Kidney (tissue), 14 donors: ENCODE measurements around the gene PIGV. TPM values are rescaled to one million over a fixed set of nuclear protein-coding genes. Genes with fewer than 3 reads are reported as not detected.

Experiments used
- DNase-seq, 5 donors: peaks; one replicate each; pipeline ENCODE4 v3.0.0-alpha.2; 2013 to 2020
- FAIRE-seq: peaks from 2 replicates; lab custom pipeline; 2012; peaks lifted over from hg19 to GRCh38; lab: Jason Lieb, UNC
- H3K27ac ChIP-seq, 2 donors: one replicate each; pipeline ENCODE4 v1.7.0; 2013; ENCODE audit warnings: low read depth in 2 of 2, low read length in 2 of 2, inconsistent platforms in 1 of 2
- H3K27me3 ChIP-seq: one replicate; pipeline ENCODE4 v1.7.1; 2013; ENCODE audit warnings: low read length, inconsistent platforms; ENCODE audit not compliant: control insufficient read depth, insufficient read depth
- H3K36me3 ChIP-seq, 3 donors: one replicate each; pipeline versions ENCODE4 v1.7.0 to v1.7.1; 2013; ENCODE audit warnings: low read length in 3 of 3, control low read depth in 1 of 3, inconsistent platforms in 1 of 3; ENCODE audit not compliant: insufficient read depth in 3 of 3, control insufficient read depth in 2 of 3
- H3K4me1 ChIP-seq, 3 donors: one replicate each; pipeline versions ENCODE4 v1.7.0 to v1.7.1; 2013; ENCODE audit warnings: low read length in 3 of 3, inconsistent platforms in 1 of 3, low read depth in 1 of 3; ENCODE audit not compliant: control insufficient read depth in 2 of 3, insufficient read depth in 2 of 3
- H3K4me3 ChIP-seq, 3 donors: one replicate each; pipeline versions ENCODE4 v1.7.0 to v1.8.1; 2013; ENCODE audit warnings: low read length in 3 of 3, control low read depth in 1 of 3, inconsistent platforms in 1 of 3
- H3K9ac ChIP-seq, 3 donors: one replicate each; pipeline versions ENCODE4 v1.7.0 to v1.7.1; 2013; ENCODE audit warnings: low read length in 3 of 3, control low read depth in 1 of 3, inconsistent platforms in 1 of 3
- H3K9me3 ChIP-seq, 3 donors: one replicate each; pipeline versions ENCODE4 v1.7.0 to v1.7.1; 2013; ENCODE audit warnings: low read length in 3 of 3, control low read depth in 1 of 3, inconsistent platforms in 1 of 3; ENCODE audit not compliant: control insufficient read depth in 2 of 3, insufficient read depth in 1 of 3
- CTCF ChIP-seq: IDR thresholded peaks from 3 replicates; pipeline ENCODE4 v1.5.1; 2012; ENCODE audit warnings: mild to moderate bottlenecking, moderate library complexity, borderline replicate concordance; ENCODE audit not compliant: insufficient read depth; ENCODE audit errors: extremely low read depth
- intact Hi-C: fragments of 100-400 bp; cut with DNase I; formaldehyde crosslinking; loops from one replicate; pipeline ENCODE4 v1.11.1; 2022
- polyA plus RNA-seq: library from polyadenylated mRNA; stranded (reverse); fragments of 350-450 nt; fragmentation: Illumina TruSeq; extraction: RNeasy Lipid Tissue Mini Kit (QIAGEN cat#74804); gene quantifications from one replicate; pipeline ENCODE4 v1.2.3, GENCODE V29; 2014; ENCODE audit warnings: low read depth, low replicate concordance; ENCODE audit not compliant: insufficient read depth
- total RNA-seq: library from RNA; stranded (reverse); fragmentation: NEBNext Ultra II Directional; extraction: Animal tissue kit (Norgen Biotek cat#: 25700); gene quantifications from one replicate; pipeline ENCODE4 v1.2.1, GENCODE V29; 2021
- donor health status: control.
- donor health status: control.
- donor health status: control.
- donor health status: control.
- donor health status: control.
- donor health status: DM: yes; HTN: yes; CAD: no.
- donor health status: Normal renal cell carcinoma (clear cell type).

PIGV gene
- total and polyA plus RNA-seq, 2 donors from 2014 or later, result 13.8 to 15.5 TPM

DNA sequence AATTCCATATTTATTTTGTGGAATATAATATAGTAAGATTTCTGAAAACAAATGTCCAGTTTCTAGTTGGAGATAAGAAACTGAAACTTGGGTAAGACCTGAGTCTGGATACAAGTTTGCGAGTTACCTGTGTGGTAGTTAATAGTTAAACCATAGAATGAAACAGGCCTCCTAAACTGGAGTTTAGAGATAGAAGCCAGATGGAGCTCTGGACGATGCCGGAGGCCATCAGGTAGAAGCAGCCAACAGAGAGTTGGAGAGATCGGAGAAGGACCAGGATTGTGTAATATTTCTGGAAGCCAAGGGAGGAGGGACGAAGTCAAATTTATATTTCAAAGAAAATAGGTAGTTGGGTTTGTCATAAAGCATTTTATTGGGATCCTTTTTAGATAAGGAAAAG, 46.8 kb upstream of the PIGV start:
- no peaks in the 10 kb centered on the region for H3K27me3 ChIP-seq

GRCh38 chr1:26743426-26744059, 44.2 kb upstream of the PIGV start:
- no peak for FAIRE-seq

More for the DNA sequence above, 46.8 kb upstream of the PIGV start:
- H3K9me3 ChIP-seq, result no peaks in the 10 kb centered on the region
- no peak overlapping the region for H3K4me3 ChIP-seq
- DNase-seq (no peak), FAIRE-seq (no peak)
- peaks cover 10 to 30% (median 12%) of the 10 kb centered on the region in 3 donors for H3K36me3 ChIP-seq
- H3K4me1 ChIP-seq, result peaks cover 0 to 6% (median 6%) of the 10 kb centered on the region in 3 donors
- H3K27ac ChIP-seq, result no peak overlapping the region
- no peak for TF ChIP-seq CTCF
- intact Hi-C loops, result no loop called here
- H3K9ac ChIP-seq, result no peak overlapping the region

DNA sequence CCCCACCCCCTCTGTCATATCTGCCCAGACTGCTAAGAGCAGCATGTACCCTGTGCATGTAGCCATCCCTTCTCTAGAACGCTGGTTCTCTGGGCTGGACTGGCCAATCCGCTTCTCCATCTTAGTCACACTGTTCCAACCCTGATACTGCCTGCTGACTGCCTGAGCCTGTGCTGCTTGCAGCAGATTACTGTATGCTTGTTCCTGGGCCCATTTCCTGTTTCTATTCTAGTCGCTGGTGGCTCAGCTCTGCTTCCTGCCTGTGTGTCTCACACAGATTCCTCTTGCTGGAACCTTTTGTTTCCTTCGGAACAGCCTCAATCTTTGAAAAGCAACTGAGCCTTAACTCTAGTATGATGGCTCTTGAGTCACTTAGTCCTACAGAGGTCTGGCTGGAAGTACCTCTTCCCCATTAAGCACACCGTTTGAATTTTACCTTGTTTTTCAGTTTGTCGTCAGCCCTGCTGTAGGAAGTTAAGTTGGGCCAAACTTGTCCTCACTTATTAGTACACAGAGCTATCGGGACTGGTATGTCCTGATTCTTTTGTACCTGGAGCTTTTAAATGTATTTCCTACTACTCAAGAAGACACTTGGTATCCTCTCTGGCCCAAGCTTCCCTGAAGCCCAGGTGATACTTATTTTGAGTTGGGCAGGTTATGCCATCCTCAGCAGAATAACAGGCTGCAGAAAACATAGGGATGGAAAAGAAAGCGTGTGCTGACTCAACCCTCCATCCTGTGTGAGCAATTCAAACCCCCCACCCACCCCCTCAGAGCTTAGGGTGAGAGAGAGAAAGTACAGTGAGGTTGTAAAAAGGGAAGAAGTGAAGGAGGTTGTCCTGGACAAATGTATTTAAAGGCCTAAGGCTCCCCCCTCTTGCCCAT, 43.4 kb upstream of the PIGV start:
- no peak for TF ChIP-seq CTCF
- no peak overlapping the region for H3K9ac ChIP-seq
- intact Hi-C loops, result no loop called here
- H3K27ac ChIP-seq, result peak overlapping the region in 1 of 2 donors; percentile 86
- peaks cover 0 to 11% (median 6%) of the 10 kb centered on the region in 3 donors for H3K4me1 ChIP-seq
- no peaks in the 10 kb centered on the region for H3K9me3 ChIP-seq
- H3K27me3 ChIP-seq, result no peaks in the 10 kb centered on the region
- no peak overlapping the region for H3K4me3 ChIP-seq
- H3K36me3 ChIP-seq, result peaks cover 10 to 21% (median 13%) of the 10 kb centered on the region in 3 donors
- DNase-seq (peak in 4 of 5 donors; percentile 10 to 87 (median 32)), FAIRE-seq (no peak)

More at GRCh38 chr1:26743426-26744059, 44.2 kb upstream of the PIGV start:
- Histone ChIP-seq H3K4me3 (no peak overlapping the region), H3K4me1 (peaks cover 0 to 11% (median 6%) of the 10 kb centered on the region in 3 donors), H3K9me3 (no peaks in the 10 kb centered on the region), H3K9ac (no peak overlapping the region), H3K27me3 (no peaks in the 10 kb centered on the region), H3K27ac (peak overlapping the region in 1 of 2 donors; percentile 86), H3K36me3 (peaks cover 10 to 22% (median 13%) of the 10 kb centered on the region in 3 donors)
- TF ChIP-seq CTCF, result no peak
- DNase-seq, result no peak
- intact Hi-C loops, result no loop called here
